GM13976 (cell line): ENCODE data around the gene IFIT3.
"Not testable (repeated sequence)": the region's sequence is repeated elsewhere in the genome, so short reads cannot be mapped to it uniquely, and the experiment has no call there.

Source experiments
- DNase-seq: peaks from one replicate; pipeline ENCODE4 v3.0.0; 2012; ENCODE audit warnings: low spot score
- CTCF ChIP-seq: IDR thresholded peaks from 2 replicates; pipeline ENCODE4 v1.5.1; 2012; ENCODE audit warnings: borderline replicate concordance, mild to moderate bottlenecking; ENCODE audit not compliant: insufficient read depth; ENCODE audit errors: extremely low read depth, missing control alignments, control extremely low read depth
- in situ Hi-C: fragments of 300-500 bp; cut with MboI; formaldehyde crosslinking; loops from one replicate; pipeline ENCODE4 v1.12.0; 2022; ENCODE audit warnings: low sequenced_read_pairs, mixed read lengths, inconsistent platforms; ENCODE audit not compliant: unreplicated experiment

IFIT3 gene

GRCh38 chr10:89347701-89348457, 20.1 kb downstream of the IFIT3 start:
- in situ Hi-C loops, result no loop called here
- no peak for TF ChIP-seq CTCF
- DNase-seq, result no peak

GRCh38 chr10:89348481-89348880, 20.7 kb downstream of the IFIT3 start:
- DNase-seq, result no peak
- no peak for TF ChIP-seq CTCF
- in situ Hi-C loops, result no loop called here

- TF ChIP-seq CTCF, result no peak
- DNase-seq, result no peak
- in situ Hi-C loops, result no loop called here
Observed at GRCh38 chr10:89348975-89349374, 21.2 kb downstream of the IFIT3 start.

GRCh38 chr10:89350631-89351315, 23.0 kb downstream of the IFIT3 start:
- in situ Hi-C loops, DNase-seq: not testable (repeated sequence)

- in situ Hi-C loops, result no loop called here
- TF ChIP-seq CTCF, result no peak
- peak; percentile 54 for DNase-seq
Observed at GRCh38 chr10:89351412-89351779, 23.6 kb downstream of the IFIT3 start.

- in situ Hi-C loops, result no loop called here
- TF ChIP-seq CTCF, result no peak
- no peak for DNase-seq
Observed at GRCh38 chr10:89351780-89352597, 24.2 kb downstream of the IFIT3 start.

- DNase-seq, result no peak
- in situ Hi-C loops, result no loop called here
- no peak for TF ChIP-seq CTCF
Observed at GRCh38 chr10:89352802-89353201, 25.0 kb downstream of the IFIT3 start.
